ENCODE measurements around the gene C16orf90.
"Not testable (repeated sequence)": the region's sequence is repeated elsewhere in the genome, so short reads cannot be mapped to it uniquely, and the experiment has no call there.

Gene C16orf90

DNA sequence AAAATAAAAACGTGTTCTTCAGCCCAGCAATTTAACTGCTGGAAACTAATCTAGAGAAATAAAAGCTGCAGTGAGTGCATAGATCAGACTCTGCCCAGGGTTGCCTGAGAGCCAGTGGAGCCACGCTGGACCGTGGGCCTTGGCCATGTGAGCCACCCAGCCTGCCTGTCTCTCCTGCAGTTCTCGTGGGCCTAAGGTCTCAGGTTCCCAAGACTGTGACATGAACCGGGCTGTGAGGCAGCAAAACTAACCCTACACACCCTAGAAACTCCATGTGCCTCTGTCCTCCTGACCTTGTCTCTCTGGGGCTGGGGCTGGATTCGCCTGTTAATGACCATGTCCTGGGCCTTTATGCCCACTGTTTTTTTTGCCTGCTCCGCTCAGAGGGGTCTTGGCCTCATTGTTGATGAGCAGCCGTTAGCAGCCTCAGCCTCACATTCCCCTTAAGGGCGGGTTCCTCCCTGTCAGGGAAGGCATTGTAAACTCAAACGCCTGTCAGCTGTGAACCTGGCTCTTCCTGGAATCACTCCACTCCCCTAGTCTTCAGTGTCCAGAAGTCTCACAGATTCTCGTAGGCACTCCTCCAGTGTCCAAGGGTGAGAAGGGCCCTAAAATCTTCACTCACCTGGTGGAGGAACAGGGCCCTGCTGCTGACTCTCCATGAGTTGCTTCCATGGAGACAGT, 16.9 kb downstream of the C16orf90 start:
- DNase-seq, result no peak
- Histone ChIP-seq H3K36me3 (peaks cover 31% of the 10 kb centered on the region), H3K9me3 (no peaks in the 10 kb centered on the region)

DNA sequence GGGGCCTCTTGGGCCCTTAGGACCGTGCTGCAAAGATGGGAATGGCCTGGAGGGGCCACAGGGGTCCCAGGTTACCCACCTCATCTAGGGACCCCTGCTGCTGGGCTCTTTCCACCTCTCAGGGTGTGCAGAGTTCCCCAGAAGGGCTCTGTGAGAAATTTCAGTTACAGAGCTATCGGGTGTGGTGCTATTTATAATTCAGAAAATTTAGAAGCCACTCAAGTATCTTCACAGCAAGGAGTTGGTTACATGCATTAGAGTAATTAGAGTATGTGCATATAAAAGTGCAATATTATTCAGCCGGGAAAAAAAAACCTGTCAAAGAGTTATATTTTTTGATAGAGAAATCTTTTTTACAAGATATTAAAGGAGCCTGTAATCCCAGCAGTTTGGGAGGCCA, 18.9 kb downstream of the C16orf90 start:
- DNase-seq, result no peak
- H3K4me1 ChIP-seq, result peaks cover 4% of the 10 kb centered on the region; the same call in 1 of the 2 replicates
- no peaks in the 10 kb centered on the region for H3K27me3 ChIP-seq
- TF ChIP-seq, protein P1, sequence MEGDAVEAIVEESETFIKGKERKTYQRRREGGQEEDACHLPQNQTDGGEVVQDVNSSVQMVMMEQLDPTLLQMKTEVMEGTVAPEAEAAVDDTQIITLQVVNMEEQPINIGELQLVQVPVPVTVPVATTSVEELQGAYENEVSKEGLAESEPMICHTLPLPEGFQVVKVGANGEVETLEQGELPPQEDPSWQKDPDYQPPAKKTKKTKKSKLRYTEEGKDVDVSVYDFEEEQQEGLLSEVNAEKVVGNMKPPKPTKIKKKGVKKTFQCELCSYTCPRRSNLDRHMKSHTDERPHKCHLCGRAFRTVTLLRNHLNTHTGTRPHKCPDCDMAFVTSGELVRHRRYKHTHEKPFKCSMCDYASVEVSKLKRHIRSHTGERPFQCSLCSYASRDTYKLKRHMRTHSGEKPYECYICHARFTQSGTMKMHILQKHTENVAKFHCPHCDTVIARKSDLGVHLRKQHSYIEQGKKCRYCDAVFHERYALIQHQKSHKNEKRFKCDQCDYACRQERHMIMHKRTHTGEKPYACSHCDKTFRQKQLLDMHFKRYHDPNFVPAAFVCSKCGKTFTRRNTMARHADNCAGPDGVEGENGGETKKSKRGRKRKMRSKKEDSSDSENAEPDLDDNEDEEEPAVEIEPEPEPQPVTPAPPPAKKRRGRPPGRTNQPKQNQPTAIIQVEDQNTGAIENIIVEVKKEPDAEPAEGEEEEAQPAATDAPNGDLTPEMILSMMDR (IDR thresholded peaks at IDR 0.05; ENCODE audit: low read depth, low read length), result no peak
- H3K9me3 ChIP-seq, result no peaks in the 10 kb centered on the region
- peaks cover 15% of the 10 kb centered on the region for H3K36me3 ChIP-seq
- H3K4me3 ChIP-seq (ENCODE audit: low read depth, low read length), result no peak overlapping the region

More for the DNA sequence above, 16.9 kb downstream of the C16orf90 start:
- Histone ChIP-seq H3K4me3 (ENCODE audit: low read depth, low read length) (no peak overlapping the region), H3K4me1 (peaks cover 13% of the 10 kb centered on the region), H3K27me3 (no peaks in the 10 kb centered on the region)
- TF ChIP-seq, protein P1 (IDR thresholded peaks at IDR 0.05; ENCODE audit: low read depth, low read length), result no peak

DNA sequence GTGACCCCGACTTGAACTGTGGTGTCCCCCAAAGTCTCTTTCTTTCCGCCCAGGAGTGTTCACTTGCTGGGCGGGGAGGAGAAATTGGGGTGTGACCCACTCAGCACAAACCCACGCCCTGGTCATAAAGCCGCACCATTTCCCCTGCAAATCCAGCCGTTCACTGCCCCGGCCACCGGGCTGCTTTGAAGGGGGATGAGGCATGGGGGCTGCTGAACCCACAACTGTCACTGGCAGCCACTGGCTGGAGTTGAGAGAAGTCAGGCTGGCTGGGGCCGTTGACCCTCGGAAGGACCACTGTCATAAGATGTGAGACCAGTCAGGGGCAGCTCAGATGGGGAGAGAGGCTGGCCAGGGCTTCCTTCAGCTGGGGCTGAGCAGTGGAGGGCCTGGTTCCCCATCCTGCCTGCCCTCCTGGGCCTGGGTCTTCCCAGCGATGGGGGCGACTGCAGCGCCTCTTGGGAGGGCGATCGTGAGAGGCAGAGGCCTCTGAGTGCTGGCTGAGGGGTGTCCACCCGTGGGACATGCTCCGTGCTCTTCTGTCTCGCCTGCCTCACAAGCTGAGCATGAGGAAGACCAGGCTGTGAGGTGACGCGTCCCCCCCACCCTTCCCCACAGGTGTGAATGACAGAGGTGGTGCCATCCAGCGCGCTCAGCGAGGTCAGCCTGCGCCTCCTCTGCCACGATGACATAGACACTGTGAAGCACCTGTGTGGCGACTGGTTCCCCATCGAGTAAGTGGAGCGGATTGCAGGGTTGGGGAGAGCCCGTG, 19.5 kb downstream of the C16orf90 start:
- Histone ChIP-seq H3K27me3 (no peaks in the 10 kb centered on the region), H3K4me1 (no peaks in the 10 kb centered on the region), H3K4me3 (ENCODE audit: low read depth, low read length) (no peak overlapping the region), H3K9me3 (no peaks in the 10 kb centered on the region), H3K36me3 (peaks cover 10% of the 10 kb centered on the region)
- TF ChIP-seq, protein P1 (IDR thresholded peaks at IDR 0.05; ENCODE audit: low read depth, low read length), result no peak
- DNase-seq, result no peak

DNA sequence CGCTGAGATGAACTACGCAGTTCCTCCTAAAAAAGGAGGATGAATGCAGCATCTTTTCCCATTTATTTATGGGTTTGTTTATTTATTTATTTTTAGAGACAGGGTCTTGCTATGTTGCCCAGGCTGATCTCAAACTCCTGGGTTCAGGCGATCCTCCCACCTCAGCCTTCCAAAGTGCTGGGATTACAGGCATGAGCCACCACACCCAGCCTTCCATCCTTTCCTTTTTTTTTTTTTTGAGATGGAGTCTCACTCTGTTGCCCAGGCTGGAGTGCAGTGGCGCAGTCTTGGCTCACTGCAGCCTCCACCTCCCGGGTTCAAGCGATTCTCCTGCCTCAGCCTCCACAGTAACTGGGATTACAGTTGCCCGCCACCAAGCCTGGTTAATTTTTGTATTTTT, 20.4 kb downstream of the C16orf90 start:
- not testable (repeated sequence) for H3K9me3 ChIP-seq; H3K27me3 ChIP-seq; H3K36me3 ChIP-seq; H3K4me1 ChIP-seq; H3K4me3 ChIP-seq (ENCODE audit: low read depth, low read length); DNase-seq

DNA sequence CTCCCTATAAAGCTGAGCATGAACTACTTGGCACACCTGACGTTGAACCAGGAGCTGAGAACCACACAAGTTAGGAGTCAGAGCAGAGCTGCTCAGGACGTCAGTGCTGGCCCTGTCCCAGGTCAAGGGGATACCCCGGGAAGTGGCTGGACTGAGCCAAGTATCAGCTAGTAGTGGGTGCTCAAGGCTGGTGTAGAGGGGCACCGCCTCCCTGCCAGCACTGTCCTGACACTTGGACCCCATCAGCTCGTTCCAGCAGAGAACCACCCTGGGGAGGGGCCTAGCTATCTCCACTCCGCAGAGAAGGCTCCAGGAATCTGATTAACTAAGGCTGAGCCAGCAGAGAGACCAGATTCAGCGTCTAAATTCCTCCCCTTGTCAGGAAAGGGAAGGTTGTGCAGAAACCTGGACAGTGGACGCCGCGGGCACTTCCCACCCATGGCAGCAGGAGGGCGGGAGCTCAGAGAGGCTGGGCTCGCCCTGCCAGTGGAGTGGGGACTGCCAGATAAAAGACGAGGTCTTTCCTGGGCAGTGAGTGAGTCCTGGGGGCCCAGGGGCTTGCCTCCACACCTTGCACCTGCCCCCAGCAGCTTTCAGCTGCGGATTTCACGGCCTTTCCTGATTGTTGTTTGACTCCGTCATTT, 21.0 kb downstream of the C16orf90 start:
- TF ChIP-seq, protein P1 (IDR thresholded peaks at IDR 0.05; ENCODE audit: low read depth, low read length), result no peak
- H3K36me3 ChIP-seq, result peaks cover 2% of the 10 kb centered on the region; the same call in 1 of the 2 replicates
- DNase-seq, result no peak
- no peaks in the 10 kb centered on the region for H3K4me1 ChIP-seq
- no peaks in the 10 kb centered on the region for H3K9me3 ChIP-seq
- H3K27me3 ChIP-seq, result no peaks in the 10 kb centered on the region
- H3K4me3 ChIP-seq (ENCODE audit: low read depth, low read length), result no peak overlapping the region

DNA sequence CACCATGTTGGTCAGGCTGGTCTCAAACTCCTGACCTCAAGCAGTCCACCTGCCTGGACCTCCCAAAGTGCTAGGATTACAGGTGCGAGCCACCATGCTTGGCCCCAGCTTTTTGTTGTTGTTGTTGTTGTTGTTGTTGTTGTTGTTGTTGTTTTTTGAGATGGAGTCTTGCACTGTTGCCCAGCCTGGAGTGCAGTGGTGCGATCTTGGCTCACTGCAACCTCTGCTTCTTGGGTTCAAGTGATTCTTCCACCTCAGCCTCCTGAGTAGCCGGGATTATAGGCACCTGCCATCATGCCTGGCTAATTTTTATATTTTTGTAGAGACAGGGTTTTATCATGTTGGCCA, 21.7 kb downstream of the C16orf90 start:
- not testable (repeated sequence) for H3K36me3 ChIP-seq; H3K4me3 ChIP-seq (ENCODE audit: low read depth, low read length); H3K27me3 ChIP-seq; H3K9me3 ChIP-seq; DNase-seq; H3K4me1 ChIP-seq
